GM18873 (cell line): Measurements from ENCODE around the gene SLCO4C1.
"Not testable (repeated sequence)": the region's sequence is repeated elsewhere in the genome, so short reads cannot be mapped to it uniquely, and the experiment has no call there.

Experiments used
- ATAC-seq: cut with Tn5 transposase; IDR thresholded peaks from one replicate; pipeline ENCODE4 v1.9.1; 2021; ENCODE audit warnings: mild to moderate bottlenecking, moderate library complexity, moderate number of reproducible peaks; ENCODE audit not compliant: unreplicated experiment, low FRiP score

SLCO4C1 gene, protein sequence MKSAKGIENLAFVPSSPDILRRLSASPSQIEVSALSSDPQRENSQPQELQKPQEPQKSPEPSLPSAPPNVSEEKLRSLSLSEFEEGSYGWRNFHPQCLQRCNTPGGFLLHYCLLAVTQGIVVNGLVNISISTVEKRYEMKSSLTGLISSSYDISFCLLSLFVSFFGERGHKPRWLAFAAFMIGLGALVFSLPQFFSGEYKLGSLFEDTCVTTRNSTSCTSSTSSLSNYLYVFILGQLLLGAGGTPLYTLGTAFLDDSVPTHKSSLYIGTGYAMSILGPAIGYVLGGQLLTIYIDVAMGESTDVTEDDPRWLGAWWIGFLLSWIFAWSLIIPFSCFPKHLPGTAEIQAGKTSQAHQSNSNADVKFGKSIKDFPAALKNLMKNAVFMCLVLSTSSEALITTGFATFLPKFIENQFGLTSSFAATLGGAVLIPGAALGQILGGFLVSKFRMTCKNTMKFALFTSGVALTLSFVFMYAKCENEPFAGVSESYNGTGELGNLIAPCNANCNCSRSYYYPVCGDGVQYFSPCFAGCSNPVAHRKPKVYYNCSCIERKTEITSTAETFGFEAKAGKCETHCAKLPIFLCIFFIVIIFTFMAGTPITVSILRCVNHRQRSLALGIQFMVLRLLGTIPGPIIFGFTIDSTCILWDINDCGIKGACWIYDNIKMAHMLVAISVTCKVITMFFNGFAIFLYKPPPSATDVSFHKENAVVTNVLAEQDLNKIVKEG

DNA sequence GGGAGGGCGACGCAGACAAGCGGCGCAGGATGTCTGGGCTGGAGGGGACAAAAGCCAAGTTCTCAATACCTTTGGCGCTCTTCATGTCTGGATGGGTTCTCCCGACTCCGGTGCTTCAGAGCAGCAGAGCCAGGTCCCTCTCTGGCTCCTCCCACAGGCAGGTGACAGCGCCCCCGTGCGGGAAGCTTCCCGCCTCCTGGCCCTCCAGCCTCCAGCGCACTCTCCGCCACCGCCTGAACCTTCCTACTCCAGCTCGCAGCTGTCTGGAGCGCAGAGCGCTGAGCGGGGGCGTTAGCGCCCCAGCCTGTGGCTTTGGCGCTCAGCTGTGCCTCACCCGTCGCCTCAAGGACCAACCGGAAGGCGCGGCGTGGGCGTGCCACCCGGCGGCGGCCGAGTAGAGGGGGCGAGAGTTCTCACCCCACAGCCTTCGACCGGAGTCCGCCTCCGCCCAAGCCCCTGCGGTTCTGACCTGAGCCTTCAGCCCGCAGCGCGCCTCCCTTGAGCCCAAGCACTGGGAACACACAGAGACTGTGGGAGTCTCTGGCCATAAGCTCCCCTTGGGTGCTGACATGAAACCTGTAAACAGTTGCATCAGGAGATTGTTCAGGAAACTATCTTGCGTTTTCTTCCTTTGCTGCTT lies at the start of gene SLCO4C1:
SLCO4C1 (minus strand) TSS at position 107 of the 640 bp plus-strand sequence; CDS start at position 85, 22 bp downstream.
- ATAC-seq: peak; percentile 95

DNA sequence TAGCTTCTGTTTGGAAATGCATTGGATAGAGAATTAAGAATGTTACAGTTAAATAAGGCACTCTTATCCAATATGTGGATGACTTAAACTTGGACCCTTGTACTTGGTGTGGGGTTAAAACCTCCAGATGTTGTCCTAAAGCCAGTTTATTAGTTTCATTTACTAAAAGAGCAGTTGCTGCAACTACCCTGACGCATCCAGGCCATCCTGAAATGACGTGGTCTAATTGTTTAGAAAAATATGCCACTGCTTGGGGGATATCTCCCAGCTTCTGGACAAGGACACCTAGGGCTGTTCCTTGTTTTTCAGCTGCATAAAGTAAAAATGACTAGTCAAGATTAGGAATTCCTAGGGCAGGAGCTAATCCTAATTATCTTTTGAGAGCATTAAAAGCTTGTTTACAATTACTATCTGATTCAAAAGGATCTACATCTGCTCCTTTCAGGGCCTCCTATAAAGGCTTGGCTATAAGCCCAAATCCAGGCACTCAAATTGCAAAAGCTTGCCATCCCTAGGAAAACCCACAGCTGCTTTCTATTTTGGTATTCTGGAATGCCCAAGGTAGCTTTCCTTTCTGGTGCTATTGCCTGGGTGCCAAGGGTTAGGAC lies 45.7 kb upstream of the SLCO4C1 start:
- no peak for ATAC-seq

DNA sequence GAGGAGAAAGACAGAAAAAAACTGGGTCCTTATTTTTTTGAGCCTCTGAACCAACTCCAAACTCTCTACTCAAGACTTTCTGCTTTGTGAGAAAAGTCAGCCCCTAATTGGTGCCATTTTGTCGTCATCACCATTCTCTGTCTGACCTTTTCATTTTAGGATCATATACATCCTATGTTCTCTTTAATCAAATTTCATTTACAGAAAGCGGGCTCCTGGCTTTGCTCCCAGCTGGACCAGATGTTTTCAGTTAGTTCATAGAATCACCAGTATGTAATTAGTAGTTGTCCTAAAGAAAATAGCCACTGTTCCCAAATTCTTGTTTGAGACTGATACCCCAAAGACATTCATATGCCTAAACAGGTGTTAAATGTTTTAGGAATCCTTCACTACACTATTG lies 28.6 kb upstream of the SLCO4C1 start:
- ATAC-seq: no peak

DNA sequence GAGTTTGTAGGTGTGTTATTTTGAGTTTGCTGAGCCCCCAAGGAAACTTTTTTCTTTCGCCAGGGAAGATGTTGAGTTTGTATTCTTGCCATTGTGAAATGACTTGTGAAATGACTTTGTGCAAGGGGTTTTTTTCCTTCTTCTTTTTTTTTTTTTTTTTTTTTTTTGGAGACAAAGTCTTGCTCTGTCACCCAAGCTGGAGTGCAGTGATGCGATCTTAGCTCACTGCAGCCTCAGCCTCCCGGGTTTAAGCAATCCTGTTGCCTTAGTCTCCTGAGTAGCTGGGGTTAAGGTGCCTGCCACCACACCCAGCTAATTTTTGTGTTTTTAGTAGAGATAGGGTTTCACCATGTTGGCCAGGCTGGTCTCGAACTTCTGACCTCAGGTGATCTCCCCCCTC lies 22.7 kb upstream of the SLCO4C1 start:
- not testable (repeated sequence) for ATAC-seq

DNA sequence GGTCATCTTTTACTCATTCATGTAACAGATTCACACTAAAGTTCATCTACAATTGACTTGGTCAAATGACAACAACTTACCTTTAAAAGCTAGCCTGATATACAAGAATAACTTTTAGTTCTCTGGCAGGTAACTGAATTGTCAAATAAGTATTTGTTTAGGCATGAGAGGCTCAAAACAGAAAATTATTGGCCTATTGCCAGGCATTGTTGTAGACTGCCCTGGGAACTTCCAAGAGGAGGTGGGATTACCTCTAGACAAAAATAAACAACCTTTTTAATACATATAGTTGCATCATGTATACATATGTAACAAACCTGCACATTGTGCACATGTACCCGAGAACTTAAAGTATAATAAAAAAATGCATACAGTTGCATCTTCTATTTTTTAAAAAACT lies 18.2 kb upstream of the SLCO4C1 start:
- ATAC-seq: no peak

GRCh38 chr5:102313912-102314311 lies 17.8 kb upstream of the SLCO4C1 start:
- ATAC-seq: no peak

DNA sequence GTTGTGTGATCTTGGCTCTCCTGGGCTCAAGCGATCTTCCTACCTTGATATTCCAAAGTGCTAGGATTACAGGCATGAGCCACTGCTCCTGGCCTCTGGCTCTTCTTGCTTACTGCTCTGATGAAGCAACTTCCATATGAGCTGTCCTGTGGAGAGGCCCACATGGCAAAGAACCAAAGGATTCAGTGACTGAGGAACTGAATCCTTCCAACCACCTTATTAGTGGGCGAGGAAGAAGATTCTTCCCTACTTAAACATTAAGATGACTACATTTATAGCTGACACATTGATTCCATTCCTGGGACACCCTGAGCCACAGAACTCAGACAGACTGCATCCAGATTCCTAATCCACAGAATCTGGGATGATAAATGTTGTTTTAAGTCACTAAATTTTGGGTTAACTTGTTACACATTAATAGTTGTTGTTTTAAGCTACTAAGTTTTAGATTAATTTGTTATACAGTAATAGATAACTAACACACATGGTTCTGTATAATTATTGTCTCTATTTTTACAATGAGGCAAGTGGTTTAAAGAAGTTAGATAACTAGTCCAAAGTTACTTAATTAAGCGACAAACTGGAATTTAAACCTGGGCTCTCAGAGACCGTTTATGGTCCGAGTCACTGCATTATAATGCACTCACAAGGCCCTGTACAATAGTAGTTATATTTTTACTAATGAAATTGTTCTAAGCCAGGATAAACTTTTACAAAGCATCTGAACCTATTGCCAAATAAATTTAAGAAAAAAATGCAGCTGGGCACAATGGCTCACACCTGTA lies 16.7 kb upstream of the SLCO4C1 start:
- no peak for ATAC-seq

DNA sequence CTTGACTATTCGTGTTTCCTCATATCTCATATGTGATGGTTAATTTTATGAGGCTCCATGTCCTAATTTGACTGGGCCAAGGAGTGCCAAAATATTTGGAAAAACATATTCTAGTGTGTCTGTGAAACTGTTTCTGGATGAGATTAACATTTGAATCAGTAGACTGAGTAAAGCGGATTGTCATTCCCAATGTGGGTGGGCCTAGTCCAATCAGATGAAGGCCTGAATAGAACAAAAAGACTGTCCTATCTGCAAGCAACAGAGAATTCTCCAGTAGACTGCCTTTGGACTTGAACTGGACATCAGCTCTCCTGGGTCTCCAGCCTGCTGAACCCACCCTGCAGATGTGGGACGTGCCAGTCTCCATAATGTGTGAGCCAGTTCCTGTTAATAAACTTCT lies 13.5 kb upstream of the SLCO4C1 start:
- no peak for ATAC-seq

GRCh38 chr5:102307232-102307631 lies 11.1 kb upstream of the SLCO4C1 start:
- ATAC-seq: no peak

GRCh38 chr5:102306121-102306520 lies 10.0 kb upstream of the SLCO4C1 start:
- no peak for ATAC-seq

GRCh38 chr5:102295534-102296177 lies 428 bp downstream of the SLCO4C1 start:
- ATAC-seq: peak; percentile 0

- ATAC-seq: no peak
Observed at GRCh38 chr5:102294886-102295395, 1.1 kb downstream of the SLCO4C1 start.

DNA sequence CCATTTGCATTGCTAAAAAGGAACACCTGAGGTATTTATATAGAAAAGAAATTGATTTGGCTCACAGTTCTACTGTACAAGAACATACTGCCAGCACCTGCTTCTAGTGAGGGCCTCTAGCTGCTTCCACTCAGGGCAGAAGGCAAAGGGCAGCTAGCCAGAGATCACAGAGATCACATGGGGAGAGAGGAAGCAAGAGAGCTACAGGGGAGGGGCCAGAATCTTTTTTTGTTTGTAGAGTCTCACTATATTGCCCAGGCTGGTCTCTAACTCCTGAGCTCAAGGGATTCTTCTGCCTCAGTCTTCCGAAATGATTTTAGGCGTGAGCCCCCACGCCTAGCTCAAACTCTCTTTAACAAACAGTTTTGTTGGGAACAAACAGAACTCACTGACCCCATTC lies 6.1 kb downstream of the SLCO4C1 start:
- ATAC-seq: no peak

GRCh38 chr5:102289251-102289899 lies 6.7 kb downstream of the SLCO4C1 start:
- no peak for ATAC-seq

DNA sequence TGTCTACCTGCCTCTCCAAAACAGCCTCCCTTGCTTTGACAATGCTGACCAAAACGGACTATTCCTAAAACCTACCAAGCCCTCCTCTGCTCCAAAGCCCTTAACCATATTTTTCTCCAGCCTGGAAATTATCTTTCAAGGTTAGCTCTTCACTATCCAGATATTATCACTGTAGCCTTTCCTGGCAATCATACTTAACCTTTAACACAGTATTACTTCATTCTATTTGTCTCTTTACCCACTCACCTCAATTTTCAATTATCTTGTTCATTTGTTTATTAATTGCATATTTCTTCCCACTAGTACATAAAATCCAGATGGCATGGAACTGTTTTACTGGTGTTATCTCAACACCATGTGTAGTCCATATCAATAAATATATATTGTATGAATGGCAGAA lies 7.5 kb downstream of the SLCO4C1 start:
- ATAC-seq: no peak

DNA sequence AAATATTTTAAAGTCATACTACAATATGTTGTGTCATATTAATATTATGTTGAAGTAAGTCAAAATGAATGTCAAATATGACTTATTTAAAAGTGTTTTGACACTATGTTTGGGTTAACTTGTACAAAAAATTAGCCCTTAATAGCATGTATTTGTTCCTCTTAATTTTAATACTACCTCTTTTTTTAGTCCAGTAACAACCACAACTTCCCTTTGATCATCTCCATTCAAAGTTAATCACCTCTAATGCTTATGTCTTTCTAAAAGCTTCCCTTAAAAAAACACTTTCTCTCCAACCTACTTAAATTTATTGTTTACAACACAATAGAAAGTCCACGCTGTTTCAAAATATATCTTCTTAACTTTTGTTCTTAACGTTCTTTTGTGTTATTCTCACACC lies 9.6 kb downstream of the SLCO4C1 start:
- ATAC-seq: no peak

- peak; percentile 63 for ATAC-seq
Observed at GRCh38 chr5:102283102-102283797, 12.8 kb downstream of the SLCO4C1 start.

GRCh38 chr5:102279711-102280110 lies 16.4 kb downstream of the SLCO4C1 start:
- ATAC-seq: no peak
